Renal cortical epithelial cell (primary cell): ENCODE data around the gene LRRK1. TPM values are rescaled to one million over a fixed set of nuclear protein-coding genes. Genes with fewer than 3 reads are reported as not detected.

Experiments
- DNase-seq: peaks from one replicate; pipeline ENCODE4 v3.0.0-alpha.2; 2011; ENCODE audit warnings: low read depth
- total RNA-seq: library from RNA; depleted of rRNA; stranded (reverse); fragments of >200 nt; gene quantifications from 2 replicates; pipeline ENCODE4 v1.2.3, GENCODE V29; 2014

LRRK1 gene
- total RNA-seq, 1 donor from 2014 or later = 21.8 TPM

- DNase-seq = peak; percentile 54
These were observed 88.0 kb downstream of the LRRK1 start for GRCh38 chr15:101006931-101007691.

- peak; percentile 73 for DNase-seq
These were observed 89.3 kb downstream of the LRRK1 start for GRCh38 chr15:101008158-101009139.

- DNase-seq = no peak
These were observed 90.0 kb downstream of the LRRK1 start for GRCh38 chr15:101009176-101009575.

GRCh38 chr15:101010781-101011180 lies 91.6 kb downstream of the LRRK1 start:
- no peak for DNase-seq

GRCh38 chr15:101012326-101013200 lies 93.4 kb downstream of the LRRK1 start:
- DNase-seq = no peak

- no peak for DNase-seq
These were observed 94.0 kb downstream of the LRRK1 start for GRCh38 chr15:101013201-101013550.

- DNase-seq = no peak
These were observed 94.9 kb downstream of the LRRK1 start for GRCh38 chr15:101013769-101014675.

- DNase-seq = peak; percentile 34
These were observed 96.0 kb downstream of the LRRK1 start for GRCh38 chr15:101014921-101015841.

- no peak for DNase-seq
These were observed 97.4 kb downstream of the LRRK1 start for GRCh38 chr15:101016581-101016980.

- no peak for DNase-seq
These were observed 98.1 kb downstream of the LRRK1 start for GRCh38 chr15:101017093-101017754.

GRCh38 chr15:101018016-101018415 lies 98.9 kb downstream of the LRRK1 start:
- DNase-seq = no peak

GRCh38 chr15:101018450-101018849 lies 99.3 kb downstream of the LRRK1 start:
- DNase-seq = no peak

GRCh38 chr15:101019366-101019896 lies 100.3 kb downstream of the LRRK1 start:
- no peak for DNase-seq

- DNase-seq = no peak
These were observed 101.3 kb downstream of the LRRK1 start for GRCh38 chr15:101020451-101020850.

GRCh38 chr15:101020945-101021344 lies 101.8 kb downstream of the LRRK1 start:
- DNase-seq = no peak

- no peak for DNase-seq
These were observed 103.1 kb downstream of the LRRK1 start for GRCh38 chr15:101022306-101022705.

GRCh38 chr15:101022876-101023275 lies 103.7 kb downstream of the LRRK1 start:
- DNase-seq = no peak

GRCh38 chr15:101023501-101024072 lies 104.4 kb downstream of the LRRK1 start:
- DNase-seq = no peak
